Fibroblast of the aortic adventitia (primary cell): Measurements from ENCODE around the gene LIF. TPM values are rescaled to one million over a fixed set of nuclear protein-coding genes. Genes with fewer than 3 reads are reported as not detected.

Experiments used
- DNase-seq: peaks from one replicate; pipeline ENCODE4 v3.0.0-alpha.2; 2010; ENCODE audit warnings: low read depth
- H3K4me3 ChIP-seq: 2 replicates; pipeline ENCODE4 v1.5.1; 2011; ENCODE audit warnings: low read depth, mild to moderate bottlenecking, control low read depth, low read length, moderate library complexity
- total RNA-seq: library from RNA; depleted of rRNA; stranded (reverse); fragments of >200 nt; gene quantifications from 2 replicates; pipeline ENCODE4 v1.2.3, GENCODE V29; 2012; ENCODE audit warnings: low replicate concordance
- TF ChIP-seq, protein P1 (sequence below): IDR thresholded peaks from 2 replicates; pipeline ENCODE4 v1.5.1; 2011; ENCODE audit warnings: mild to moderate bottlenecking, low read length, control low read depth, inconsistent platforms; ENCODE audit not compliant: insufficient read depth

Gene LIF
- total RNA-seq, 1 donor = 6.2 TPM

GRCh38 chr22:30244641-30245040 lies 1.9 kb downstream of the LIF start:
- DNase-seq = no peak
- H3K4me3 ChIP-seq = peak overlapping the region; percentile 78
- TF ChIP-seq, protein P1, sequence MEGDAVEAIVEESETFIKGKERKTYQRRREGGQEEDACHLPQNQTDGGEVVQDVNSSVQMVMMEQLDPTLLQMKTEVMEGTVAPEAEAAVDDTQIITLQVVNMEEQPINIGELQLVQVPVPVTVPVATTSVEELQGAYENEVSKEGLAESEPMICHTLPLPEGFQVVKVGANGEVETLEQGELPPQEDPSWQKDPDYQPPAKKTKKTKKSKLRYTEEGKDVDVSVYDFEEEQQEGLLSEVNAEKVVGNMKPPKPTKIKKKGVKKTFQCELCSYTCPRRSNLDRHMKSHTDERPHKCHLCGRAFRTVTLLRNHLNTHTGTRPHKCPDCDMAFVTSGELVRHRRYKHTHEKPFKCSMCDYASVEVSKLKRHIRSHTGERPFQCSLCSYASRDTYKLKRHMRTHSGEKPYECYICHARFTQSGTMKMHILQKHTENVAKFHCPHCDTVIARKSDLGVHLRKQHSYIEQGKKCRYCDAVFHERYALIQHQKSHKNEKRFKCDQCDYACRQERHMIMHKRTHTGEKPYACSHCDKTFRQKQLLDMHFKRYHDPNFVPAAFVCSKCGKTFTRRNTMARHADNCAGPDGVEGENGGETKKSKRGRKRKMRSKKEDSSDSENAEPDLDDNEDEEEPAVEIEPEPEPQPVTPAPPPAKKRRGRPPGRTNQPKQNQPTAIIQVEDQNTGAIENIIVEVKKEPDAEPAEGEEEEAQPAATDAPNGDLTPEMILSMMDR = no peak

GRCh38 chr22:30244066-30244465 lies 2.5 kb downstream of the LIF start:
- no peak overlapping the region for H3K4me3 ChIP-seq
- no peak for DNase-seq
- TF ChIP-seq, protein P1 = no peak

DNA sequence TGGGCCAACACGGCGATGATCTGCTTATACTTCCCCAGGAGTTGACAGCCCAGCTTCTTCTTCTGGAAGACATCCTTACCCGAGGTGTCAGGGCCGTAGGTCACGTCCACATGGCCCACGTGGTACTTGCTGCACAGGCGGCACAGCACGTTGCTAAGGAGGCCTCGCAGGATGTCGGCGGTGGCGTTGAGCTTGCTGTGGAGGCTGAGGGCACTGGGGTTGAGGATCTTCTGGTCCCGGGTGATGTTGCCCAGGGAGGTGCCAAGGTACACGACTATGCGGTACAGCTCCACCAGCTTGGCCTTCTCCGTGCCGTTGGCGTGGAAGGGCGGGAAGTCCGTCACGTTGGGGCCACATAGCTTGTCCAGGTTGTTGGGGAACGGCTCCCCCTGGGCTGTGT lies 2.9 kb downstream of the LIF start:
- TF ChIP-seq, protein P1 = no peak
- no peak overlapping the region for H3K4me3 ChIP-seq
- DNase-seq = no peak

DNA sequence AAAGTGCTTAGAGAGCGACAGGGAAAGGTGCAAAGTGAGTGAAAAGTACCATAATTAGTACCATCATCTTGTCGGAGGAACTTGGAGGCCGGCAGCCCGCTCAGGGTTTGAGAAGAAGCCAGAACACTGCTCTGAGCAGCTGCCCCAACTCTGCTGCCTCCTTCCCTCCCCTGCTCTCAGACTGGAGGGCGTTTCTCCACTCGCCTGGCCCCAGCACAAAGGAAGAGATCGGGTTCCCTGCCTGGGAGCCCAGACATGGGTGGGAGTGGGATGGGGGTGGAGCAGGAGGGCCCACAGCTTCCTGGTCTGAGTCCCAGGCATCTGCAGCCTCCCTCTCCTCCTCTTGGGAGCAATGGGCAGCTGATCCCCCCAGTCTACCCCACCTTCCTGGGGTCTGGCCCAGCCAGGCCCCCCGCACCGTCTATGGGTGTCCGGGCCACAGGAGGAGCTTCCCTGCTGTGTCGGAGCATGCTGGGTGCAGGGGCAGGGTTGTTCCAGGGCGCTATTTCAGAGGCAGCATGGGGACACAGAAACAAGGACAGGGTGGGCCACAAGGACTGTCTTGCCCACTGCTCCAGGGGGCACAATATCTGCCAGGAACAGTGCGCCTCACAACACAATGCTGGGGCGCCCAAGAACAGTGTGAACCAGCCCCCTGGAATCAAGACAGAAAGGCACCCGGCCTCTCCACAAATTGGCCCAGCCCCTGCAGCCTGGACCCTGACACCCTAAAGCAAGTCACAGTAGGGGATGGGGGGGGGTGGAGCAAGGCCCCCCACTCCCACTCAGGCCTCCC lies 4.8 kb downstream of the LIF start:
- H3K4me3 ChIP-seq = no peak overlapping the region
- TF ChIP-seq, protein P1 = no peak
- DNase-seq = peak; percentile 51

DNA sequence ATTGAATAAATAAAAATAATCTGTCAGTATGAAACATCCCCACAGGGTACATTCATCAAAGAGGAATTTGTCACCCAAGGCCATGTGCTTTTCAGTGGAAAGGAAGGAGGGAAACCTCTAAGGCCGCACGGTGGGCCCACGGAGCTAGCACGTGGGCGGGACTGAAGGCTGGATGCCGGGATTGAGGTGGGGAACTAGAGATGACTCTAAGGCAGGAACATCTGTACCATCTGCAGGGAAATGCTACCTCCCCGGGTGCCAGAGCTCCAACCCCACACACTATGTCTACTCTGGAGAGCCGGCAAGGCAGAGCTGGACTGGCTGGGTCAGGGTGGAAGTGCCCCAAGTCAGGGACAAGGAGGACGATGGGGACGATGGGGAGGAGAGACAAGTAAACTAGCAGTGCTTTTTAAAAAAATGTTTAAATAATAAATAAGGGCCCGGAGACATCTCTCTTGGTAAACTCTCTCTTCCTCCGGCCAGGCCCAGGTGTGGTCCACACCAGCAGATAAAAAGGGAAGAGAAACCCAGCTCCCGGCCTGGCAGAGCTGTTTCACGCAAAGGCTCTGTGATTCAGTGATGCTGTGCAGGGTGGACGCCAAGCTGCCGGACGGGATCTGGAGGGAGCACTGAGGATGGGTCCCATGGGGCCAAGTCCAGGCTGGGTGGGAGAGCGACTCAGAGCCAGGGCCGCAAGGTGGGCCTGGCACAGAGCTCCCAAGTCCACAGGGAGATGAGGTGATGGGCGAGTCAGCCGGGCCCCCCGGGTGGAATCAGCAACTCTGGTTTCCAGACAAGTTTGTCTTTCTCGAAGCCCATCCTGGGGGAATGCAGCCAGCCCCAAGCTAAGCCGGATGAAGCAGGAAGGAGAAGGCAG lies 5.8 kb downstream of the LIF start:
- TF ChIP-seq, protein P1 = no peak
- no peak overlapping the region for H3K4me3 ChIP-seq
- no peak for DNase-seq

DNA sequence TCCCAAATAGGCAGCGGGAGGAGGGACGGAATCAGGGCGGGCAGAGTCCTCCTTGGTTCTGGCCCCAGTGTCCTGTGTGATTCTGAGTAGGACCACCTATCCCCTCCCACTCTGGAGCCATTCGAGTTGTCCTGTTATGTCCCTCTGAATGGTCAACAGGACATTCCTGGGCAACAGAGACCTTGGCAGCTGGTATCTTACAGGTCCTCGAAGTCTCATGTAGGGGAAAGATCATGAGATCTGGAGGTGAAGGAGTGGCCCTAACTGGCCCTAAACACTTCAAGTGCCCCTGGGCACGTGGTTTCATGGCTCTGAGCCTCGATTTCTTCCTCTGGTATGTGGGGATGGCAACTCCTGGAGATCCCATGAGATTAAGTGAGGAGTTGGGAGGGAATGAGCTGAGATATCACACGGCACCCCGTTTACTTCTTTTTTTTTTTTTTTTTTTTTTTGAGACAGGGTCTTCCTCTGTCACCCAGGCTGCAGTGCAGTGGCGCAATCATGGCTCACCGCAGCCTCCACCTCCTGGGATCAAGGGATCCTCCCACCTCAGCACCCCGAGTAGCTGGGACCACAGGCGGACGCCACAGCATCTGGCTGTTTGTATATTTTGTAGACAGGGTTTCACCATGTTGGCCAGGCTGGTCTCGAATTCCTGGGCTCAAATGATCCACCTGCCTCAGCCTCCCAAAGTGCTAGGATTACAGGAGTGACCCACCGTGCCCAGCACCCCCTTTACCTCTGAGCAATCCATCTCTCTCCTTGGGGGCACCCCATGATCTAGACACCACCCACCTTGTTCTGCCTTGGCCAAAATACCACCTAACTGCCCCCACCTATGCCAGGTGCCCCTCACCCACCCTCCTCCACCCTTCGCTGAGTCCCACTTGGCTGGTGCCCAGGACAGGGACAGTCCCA lies 6.8 kb downstream of the LIF start:
- TF ChIP-seq, protein P1 = no peak
- H3K4me3 ChIP-seq = no peak overlapping the region
- DNase-seq = no peak
